ENCODE results near the gene AFTPH.

GRCh38 chr2:64591188-64591587 is 67.1 kb downstream of the AFTPH start:
- TF ChIP-seq MAX (IDR thresholded peaks at IDR 0.05; ENCODE audit: low read depth) (no peak), CTCF (IDR thresholded peaks at IDR 0.05) (no peak), MXI1 (IDR thresholded peaks at IDR 0.05; ENCODE audit: low read depth, low read length) (no peak), USF2 (IDR thresholded peaks at IDR 0.05; ENCODE audit: borderline replicate concordance, low read depth, low read length) (no peak), FOXJ3 (CRISPR knock-in tag; IDR thresholded peaks at IDR 0.05) (no peak), SMC3 (IDR thresholded peaks at IDR 0.05; ENCODE audit: low read depth, low read length) (no peak), NRF1 (IDR thresholded peaks at IDR 0.05; ENCODE audit: low read depth, low read length) (no peak), YY1 (IDR thresholded peaks at IDR 0.05; ENCODE audit: low read depth) (no peak), GABPA (IDR thresholded peaks at IDR 0.05; ENCODE audit: low read depth) (no peak), POLR2AphosphoS5 (IDR thresholded peaks at IDR 0.05; ENCODE audit: low read depth, low read length) (no peak), EP300 (IDR thresholded peaks at IDR 0.05; ENCODE audit: borderline replicate concordance in 1 of 2, low read depth in 1 of 2, low read length in 1 of 2) (no peak), RXRA (IDR thresholded peaks at IDR 0.05; ENCODE audit: borderline replicate concordance, low read depth) (no peak)
